Measurements from ENCODE around the gene GNAT3.

GNAT3 gene

GRCh38 chr7:80511964-80512363 is at the start of gene GNAT3:
GNAT3 (minus strand) TSS chr7:80512064; CDS start chr7:80511926, 138 bp downstream.
- no peak for DNase-seq (ENCODE audit: low spot score)

DNA sequence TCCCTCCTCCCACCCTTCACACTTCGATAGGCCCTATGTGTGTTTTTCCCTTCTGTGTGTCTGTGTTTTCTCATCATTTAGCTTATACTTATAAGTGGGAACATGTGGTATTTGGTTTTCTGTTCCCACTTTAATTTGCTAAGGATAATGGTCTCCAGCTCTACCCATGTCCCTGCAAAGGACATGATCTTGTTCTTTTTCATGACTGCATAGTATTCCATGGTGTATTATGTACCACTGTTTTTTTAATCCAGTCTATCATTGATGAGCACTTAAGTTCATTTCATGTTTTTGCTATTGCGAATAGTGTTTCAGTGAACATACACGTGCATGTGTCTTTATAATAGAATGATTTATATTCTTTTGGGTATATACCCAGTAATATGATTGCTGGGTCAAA is 46.3 kb upstream of the GNAT3 start:
- no peak for DNase-seq (ENCODE audit: low spot score)

DNA sequence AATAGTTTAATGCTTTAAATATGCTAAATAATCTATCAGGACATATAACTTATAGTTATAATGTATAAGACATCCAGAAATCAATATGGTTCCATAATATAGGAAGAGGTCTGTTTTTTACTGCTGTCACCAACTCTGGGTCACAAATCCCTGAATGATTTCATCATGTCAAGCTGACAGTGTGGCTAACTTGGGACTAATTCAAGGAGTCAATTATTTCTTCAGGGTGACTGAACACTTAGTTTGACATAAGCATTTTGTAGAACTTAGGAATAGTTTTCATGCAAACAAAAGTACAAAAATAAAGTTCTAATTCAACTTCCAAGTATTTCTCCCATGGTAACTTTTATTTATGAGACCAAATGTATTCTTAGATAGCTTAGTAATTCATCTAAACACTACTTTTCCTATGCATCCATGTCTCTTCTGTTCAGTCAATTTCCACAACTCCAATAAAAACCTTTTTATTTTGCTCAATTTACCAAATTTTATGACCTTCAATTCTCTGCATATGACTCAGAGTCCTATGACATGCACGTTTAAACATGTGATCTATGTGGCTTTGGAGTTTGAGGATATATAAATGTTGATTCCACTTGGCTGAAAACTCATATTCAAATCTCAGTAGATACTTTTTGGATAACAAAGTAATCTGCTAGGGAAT is 40.3 kb upstream of the GNAT3 start:
- DNase-seq (ENCODE audit: low spot score): no peak

DNA sequence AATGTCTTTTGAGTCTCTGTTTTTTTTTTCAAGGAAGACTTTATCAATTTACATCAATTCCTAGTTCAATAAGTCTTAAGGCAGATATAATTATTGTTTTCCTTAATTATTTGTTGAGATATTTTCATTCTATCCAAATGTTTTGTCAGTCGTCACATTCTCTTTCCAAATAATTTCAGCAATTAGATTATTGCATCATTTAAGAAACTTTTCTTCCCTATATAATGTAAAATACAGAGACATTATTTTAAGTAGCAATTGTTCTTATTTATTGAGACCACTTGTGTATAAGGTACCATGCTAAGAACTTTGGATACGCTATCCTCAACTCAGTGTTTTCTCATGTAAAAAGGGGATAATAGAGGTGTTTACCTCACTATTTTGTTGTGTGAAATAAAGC is 38.1 kb upstream of the GNAT3 start:
- no peak for DNase-seq (ENCODE audit: low spot score)

DNA sequence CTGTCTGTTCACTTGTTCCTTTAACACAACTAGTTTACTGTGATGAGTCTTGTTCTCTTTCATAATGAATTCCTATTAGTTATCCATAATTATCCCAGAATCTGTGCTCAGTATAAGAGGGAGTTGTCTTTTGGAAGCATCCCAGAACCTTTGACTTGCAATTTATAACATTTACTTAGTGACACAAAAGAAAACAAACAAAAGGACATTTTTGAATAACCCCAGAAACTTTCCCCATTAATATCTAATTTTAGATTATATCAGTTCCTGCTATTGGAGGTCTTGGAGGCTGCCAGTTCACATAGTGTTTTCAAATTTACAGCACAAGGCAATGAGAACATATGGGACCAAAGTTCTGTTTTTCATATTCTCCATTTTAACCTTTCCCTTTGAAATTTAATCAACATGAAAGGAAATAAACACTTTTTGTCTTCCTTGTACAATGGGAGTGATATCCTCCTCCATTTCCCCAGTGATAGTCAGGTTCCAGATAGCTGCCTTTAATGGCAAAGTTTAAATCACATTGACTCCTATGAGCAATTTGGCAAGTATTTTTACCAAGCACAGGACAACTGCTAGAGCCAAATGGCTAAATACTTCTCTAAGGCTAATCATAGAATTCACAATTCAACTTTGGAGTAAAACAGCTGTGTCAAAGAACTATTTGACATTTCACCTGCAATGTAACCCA is 37.1 kb upstream of the GNAT3 start:
- DNase-seq (ENCODE audit: low spot score): no peak

- no peak for DNase-seq (ENCODE audit: low spot score)
These were observed 30.5 kb upstream of the GNAT3 start for GRCh38 chr7:80542398-80542797.

GRCh38 chr7:80540836-80541235 is 29.0 kb upstream of the GNAT3 start:
- DNase-seq (ENCODE audit: low spot score): no peak

GRCh38 chr7:80537091-80537490 is 25.2 kb upstream of the GNAT3 start:
- DNase-seq (ENCODE audit: low spot score): no peak

DNA sequence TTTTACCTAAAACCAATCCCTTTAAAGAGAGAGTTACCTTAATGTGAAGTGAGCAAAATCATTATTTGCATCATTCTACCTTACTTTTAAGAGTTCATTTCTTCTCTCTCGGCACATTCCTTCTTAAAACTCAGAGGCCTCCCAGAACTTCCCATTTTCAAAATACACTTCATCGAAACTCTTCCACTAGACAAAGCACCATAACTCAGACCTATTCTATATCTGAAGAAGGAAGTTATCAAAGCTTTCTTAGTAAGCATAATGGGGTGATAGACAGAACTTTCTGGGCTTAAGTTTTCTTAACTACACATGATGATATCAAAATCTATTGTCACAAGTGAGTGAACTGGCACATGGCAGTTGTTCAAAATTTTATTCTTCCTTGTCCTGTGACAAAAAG is 24.6 kb upstream of the GNAT3 start:
- no peak for DNase-seq (ENCODE audit: low spot score)

GRCh38 chr7:80533287-80533686 is 21.4 kb upstream of the GNAT3 start:
- no peak for DNase-seq (ENCODE audit: low spot score)

DNA sequence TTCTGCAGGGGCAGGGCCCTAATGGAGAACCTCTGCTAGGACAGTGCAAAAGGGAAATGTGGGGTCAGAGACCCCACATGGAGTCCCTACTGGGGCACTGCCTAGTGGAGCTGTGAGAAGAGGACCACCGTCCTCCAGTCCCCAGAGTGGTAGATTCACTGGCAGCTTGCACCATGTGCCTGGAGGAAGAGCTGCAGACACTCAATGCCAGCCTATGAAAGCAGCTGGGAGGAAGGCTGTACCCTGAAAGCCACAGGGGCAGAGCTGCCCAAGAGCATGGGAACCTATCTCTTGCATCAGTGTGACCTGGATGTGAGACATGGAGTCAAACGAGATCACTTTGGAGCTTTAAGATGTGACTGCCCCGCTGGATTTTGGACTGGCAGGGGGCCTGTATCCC is 20.3 kb upstream of the GNAT3 start:
- DNase-seq (ENCODE audit: low spot score): no peak

DNA sequence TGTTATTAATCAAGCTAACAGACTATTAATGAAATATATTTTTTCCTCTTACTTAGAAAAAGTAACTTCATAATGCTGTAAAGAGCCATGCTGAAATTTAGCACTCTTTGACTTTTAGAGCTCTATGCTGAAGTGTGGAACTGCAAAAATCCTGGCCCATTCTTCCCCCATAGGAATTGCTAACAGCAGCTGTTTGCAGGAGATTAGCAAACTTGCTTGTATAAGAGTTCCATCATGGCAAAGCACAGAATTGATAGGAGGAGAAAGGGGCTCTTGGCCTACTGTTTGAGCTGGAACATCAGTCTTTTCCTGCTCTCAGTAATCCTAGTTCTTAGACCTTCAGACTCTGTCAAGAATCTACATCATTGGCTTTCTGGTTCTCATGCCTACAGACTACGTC is 18.3 kb upstream of the GNAT3 start:
- DNase-seq (ENCODE audit: low spot score): no peak

DNA sequence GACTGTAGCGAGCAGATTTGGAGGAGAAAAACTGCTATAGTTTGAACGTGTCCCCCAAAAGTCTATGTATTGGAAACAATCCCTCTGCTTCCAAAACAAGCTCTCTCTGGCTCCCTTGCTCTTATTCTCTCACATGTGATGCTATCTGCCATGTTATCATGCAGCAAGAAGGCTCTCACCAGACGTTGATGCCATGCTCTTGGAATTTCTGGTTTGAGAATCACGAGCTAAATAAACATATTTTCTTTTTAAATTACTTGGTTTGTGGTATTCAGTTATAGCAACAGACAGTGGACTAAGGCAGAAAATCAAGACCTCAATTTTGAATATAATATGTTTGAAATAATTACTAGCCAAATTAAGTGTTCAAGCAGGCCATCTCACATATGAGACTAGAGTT is 17.5 kb upstream of the GNAT3 start:
- no peak for DNase-seq (ENCODE audit: low spot score)

- no peak for DNase-seq (ENCODE audit: low spot score)
These were observed 16.8 kb upstream of the GNAT3 start for GRCh38 chr7:80528689-80529088.

DNA sequence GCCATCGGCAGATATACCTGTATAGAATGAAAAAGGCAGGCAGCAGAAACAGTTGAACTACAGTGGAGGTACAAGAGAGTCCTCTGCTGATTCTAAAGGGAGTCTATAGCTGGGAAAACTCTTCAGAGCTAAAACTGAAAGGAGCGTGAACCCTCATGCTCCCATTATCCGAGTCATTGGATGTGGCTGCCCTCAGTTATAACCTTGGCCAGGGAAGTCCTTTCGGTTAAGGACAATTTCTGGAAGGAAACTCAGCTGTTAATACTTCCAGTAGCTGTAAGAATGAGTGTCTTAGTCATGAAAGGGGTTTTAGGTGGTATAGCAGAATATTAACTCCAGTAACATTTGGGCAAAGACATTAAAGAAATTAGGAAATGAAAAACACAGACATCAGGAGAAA is 14.6 kb upstream of the GNAT3 start:
- DNase-seq (ENCODE audit: low spot score): no peak

DNA sequence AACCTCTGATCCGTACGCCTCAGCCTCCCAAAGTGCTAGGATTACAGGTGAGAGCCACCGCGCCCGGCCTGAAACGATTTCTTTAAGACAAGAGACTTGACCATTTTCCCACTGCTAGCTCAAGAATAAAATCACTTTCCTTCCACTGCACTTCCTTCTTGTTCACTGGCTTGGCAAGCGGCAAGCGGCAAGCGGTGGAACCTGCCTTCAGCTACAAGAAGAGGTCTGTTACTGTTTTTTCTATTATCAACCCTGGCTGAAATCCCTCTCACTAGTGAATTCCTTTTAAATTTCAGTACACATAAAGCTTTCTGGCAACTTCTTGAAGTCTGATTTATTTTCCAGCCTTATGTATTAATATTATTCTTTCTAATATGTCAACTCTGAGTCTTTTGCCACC is 12.8 kb upstream of the GNAT3 start:
- DNase-seq (ENCODE audit: low spot score): no peak

DNA sequence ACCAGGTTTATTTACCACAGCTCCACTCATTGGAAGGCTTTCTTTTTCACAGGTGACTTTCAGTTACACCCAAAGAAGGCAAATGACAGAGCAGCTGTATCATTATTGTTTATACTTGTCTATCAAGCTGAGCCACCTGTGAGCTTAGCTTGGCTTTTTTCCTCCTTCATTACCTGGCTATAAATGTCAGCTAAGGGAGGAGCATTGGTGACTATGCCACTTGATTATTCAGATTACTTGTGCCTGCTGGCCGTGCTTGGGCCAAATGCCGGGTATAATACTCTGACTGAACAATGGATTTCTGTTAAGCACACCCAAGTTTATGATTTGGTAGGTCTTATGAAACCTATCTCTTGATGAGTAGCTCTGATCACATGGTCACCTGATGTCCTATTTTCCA is 9.9 kb upstream of the GNAT3 start:
- no peak for DNase-seq (ENCODE audit: low spot score)

DNA sequence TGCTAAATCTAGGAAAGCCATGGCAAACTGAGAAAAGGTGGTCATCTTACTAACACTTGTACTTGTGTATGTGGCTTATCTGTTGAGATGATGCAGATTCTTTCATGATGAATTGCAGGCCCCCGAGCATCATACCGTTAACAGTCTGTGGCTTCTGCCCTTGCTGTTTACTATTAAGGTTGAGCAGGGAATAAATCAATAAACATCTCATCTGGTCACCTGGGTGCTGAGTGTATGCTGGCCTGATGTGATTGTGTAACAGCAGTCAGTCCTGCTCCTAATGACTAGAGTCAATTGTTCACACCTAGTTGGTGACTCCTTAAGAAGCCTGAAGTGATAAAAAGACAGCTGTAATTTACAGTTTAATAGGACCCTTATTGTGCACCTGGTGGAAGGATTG is 8.3 kb upstream of the GNAT3 start:
- DNase-seq (ENCODE audit: low spot score): no peak

GRCh38 chr7:80517282-80517747 is 5.5 kb upstream of the GNAT3 start:
- no peak for DNase-seq (ENCODE audit: low spot score)

DNA sequence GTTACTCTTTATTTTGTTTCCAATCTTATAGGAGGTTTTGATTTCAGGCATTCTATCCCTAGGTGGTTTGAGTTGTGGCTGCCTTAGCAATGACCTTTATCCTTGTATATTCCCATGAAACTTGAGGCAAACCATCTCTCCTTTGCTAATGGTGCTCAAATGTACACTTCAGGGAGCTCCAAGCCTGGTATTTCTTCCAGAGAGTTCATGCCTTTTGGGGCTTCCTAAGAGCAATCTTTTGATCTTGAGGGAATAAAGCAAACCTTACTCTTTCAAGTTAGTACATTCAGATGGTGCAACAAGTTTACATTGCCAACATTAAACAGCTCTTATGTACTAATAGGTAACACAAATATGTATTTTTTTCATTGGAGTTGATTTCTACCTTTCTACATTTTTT is 3.4 kb upstream of the GNAT3 start:
- no peak for DNase-seq (ENCODE audit: low spot score)

- no peak for DNase-seq (ENCODE audit: low spot score)
These were observed 1.8 kb downstream of the GNAT3 start for GRCh38 chr7:80510021-80510420.

DNA sequence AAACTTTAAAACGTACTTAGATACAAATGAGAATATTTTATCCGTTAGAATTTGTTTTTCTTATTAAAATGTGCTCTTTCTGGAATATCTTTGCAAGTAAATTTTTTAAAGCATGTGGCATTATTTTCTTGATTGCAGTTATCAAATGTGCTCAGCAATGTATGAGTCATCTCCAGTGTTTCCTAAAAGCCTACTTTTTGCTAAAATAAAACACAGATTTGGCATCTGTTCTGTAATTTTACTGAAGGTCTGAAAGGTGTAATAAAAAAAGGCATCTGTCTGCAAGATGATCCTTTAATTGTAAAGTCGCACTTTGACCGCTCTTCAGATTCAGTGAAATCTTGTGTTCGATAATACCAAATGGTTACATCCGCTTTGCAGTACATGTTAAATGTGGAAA is 3.4 kb downstream of the GNAT3 start:
- no peak for DNase-seq (ENCODE audit: low spot score)

DNA sequence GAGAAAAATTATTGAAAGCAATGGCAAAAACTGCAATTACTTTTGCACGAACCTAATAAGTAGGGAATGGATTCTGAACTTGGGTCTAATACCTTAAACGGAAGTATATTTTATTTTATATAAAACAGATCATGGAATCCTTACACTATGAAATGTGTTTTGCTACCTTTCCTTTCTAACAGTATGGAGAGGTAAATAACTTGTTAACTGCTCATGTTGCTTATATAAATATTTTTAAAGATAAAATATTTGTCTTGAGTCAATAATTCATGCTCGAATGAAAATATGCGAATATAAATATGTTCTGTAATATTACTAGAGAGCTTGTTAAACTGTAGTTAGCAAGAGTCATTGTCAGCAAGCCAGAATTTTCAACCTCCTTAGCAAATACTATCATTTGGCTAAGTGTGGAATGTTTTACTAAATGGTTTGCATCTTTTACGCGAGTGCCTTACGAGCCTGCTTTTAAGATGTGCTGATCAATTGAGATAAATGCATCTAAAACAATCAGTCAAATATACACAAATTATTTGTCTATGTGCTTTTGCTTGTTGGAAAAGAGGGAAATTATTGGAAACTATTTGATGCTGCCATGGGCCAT is 5.9 kb downstream of the GNAT3 start:
- DNase-seq (ENCODE audit: low spot score): no peak

- DNase-seq (ENCODE audit: low spot score): no peak
These were observed 11.5 kb downstream of the GNAT3 start for GRCh38 chr7:80500325-80500724.

Data from NAMALWA (cell line).